HG03139 (cell line): ENCODE data around the gene ORM1.
A peak's percentile ranks its signal among the peaks of the same experiment; 100 is the strongest.

Experiments
- ATAC-seq: cut with Tn5 transposase; IDR thresholded peaks from one replicate; pipeline ENCODE4 v1.9.1; 2021; ENCODE audit not compliant: unreplicated experiment

The ORM1 gene

GRCh38 chr9:114341152-114341830 lies 18.4 kb downstream of the ORM1 start:
- ATAC-seq = no peak

GRCh38 chr9:114341991-114342390 lies 19.1 kb downstream of the ORM1 start:
- ATAC-seq = no peak

- no peak for ATAC-seq
Observed at GRCh38 chr9:114342755-114343440, 20.0 kb downstream of the ORM1 start.

GRCh38 chr9:114343471-114344187 lies 20.7 kb downstream of the ORM1 start:
- ATAC-seq = no peak

GRCh38 chr9:114344188-114344566 lies 21.3 kb downstream of the ORM1 start:
- no peak for ATAC-seq

GRCh38 chr9:114344692-114345091 lies 21.8 kb downstream of the ORM1 start:
- ATAC-seq = no peak

- no peak for ATAC-seq
Observed at GRCh38 chr9:114345493-114346065, 22.7 kb downstream of the ORM1 start.

GRCh38 chr9:114346146-114346545 lies 23.2 kb downstream of the ORM1 start:
- ATAC-seq = no peak

- ATAC-seq = no peak
Observed at GRCh38 chr9:114347675-114348074, 24.8 kb downstream of the ORM1 start.

- ATAC-seq = no peak
Observed at GRCh38 chr9:114348261-114348905, 25.5 kb downstream of the ORM1 start.

- peak; percentile 87 for ATAC-seq
Observed at GRCh38 chr9:114348906-114349482, 26.1 kb downstream of the ORM1 start.

GRCh38 chr9:114349713-114350480 lies 27.0 kb downstream of the ORM1 start:
- ATAC-seq = no peak

GRCh38 chr9:114350636-114351401 lies 27.9 kb downstream of the ORM1 start:
- no peak for ATAC-seq

GRCh38 chr9:114351932-114352331 lies 29.0 kb downstream of the ORM1 start:
- ATAC-seq = no peak

- no peak for ATAC-seq
Observed at GRCh38 chr9:114355821-114356220, 32.9 kb downstream of the ORM1 start.

- no peak for ATAC-seq
Observed at GRCh38 chr9:114356792-114357191, 33.9 kb downstream of the ORM1 start.

GRCh38 chr9:114357360-114357759 lies 34.5 kb downstream of the ORM1 start:
- ATAC-seq = no peak

GRCh38 chr9:114357911-114358328 lies 35.0 kb downstream of the ORM1 start:
- no peak for ATAC-seq

GRCh38 chr9:114359801-114360200 lies 36.9 kb downstream of the ORM1 start:
- ATAC-seq = no peak
